IPS-18c (cell line): ENCODE results near the gene BIRC3.
"Not testable (repeated sequence)": the region's sequence is repeated elsewhere in the genome, so short reads cannot be mapped to it uniquely, and the experiment has no call there.

Experiments used
- H3K4me3 ChIP-seq: 2 replicates; pipeline ENCODE4 v1.7.0; 2013; ENCODE audit warnings: low read depth, mild to moderate bottlenecking, low read length, moderate library complexity; ENCODE audit not compliant: insufficient read depth
- H3K9me3 ChIP-seq: one replicate; pipeline ENCODE4 v1.6.1; 2013; ENCODE audit warnings: mild to moderate bottlenecking, low read length, moderate library complexity; ENCODE audit not compliant: control insufficient read depth, insufficient read depth

BIRC3 gene

GRCh38 chr11:102346456-102346747 lies 29.1 kb downstream of the BIRC3 start:
- Histone ChIP-seq H3K9me3 (no peaks in the 10 kb centered on the region), H3K4me3 (peak overlapping the region; percentile 75)

GRCh38 chr11:102346748-102347461 lies 29.6 kb downstream of the BIRC3 start, which contains the start of gene BIRC2:
TSS of gene BIRC2 (plus strand) at chr11:102347214. CDS start at chr11:102349855, 2,641 bp downstream.
- peak within 1 kb of the TSS; percentile 75 for H3K4me3 ChIP-seq
- H3K9me3 ChIP-seq, result no peaks in the 10 kb centered on the region

- H3K9me3 ChIP-seq, result no peaks in the 10 kb centered on the region
- H3K4me3 ChIP-seq, result peak overlapping the region; percentile 75
Observed at GRCh38 chr11:102347462-102348370, 30.4 kb downstream of the BIRC3 start.

GRCh38 chr11:102357116-102357515 lies 39.8 kb downstream of the BIRC3 start:
- peaks cover 2% of the 10 kb centered on the region for H3K9me3 ChIP-seq
- no peak overlapping the region for H3K4me3 ChIP-seq

GRCh38 chr11:102359372-102359771 lies 42.1 kb downstream of the BIRC3 start:
- Histone ChIP-seq H3K9me3 (peaks cover 2% of the 10 kb centered on the region), H3K4me3 (no peak overlapping the region)

- peaks cover 2% of the 10 kb centered on the region for H3K9me3 ChIP-seq
- no peak overlapping the region for H3K4me3 ChIP-seq
Observed at GRCh38 chr11:102360681-102361080, 43.4 kb downstream of the BIRC3 start.

GRCh38 chr11:102361086-102362031 lies 44.1 kb downstream of the BIRC3 start:
- Histone ChIP-seq H3K4me3 (no peak overlapping the region), H3K9me3 (no peaks in the 10 kb centered on the region)

GRCh38 chr11:102364991-102365390 lies 47.7 kb downstream of the BIRC3 start:
- Histone ChIP-seq H3K9me3 (no peaks in the 10 kb centered on the region), H3K4me3 (no peak overlapping the region)

GRCh38 chr11:102367364-102367763 lies 50.1 kb downstream of the BIRC3 start:
- no peaks in the 10 kb centered on the region for H3K9me3 ChIP-seq
- no peak overlapping the region for H3K4me3 ChIP-seq

GRCh38 chr11:102368472-102368871 lies 51.2 kb downstream of the BIRC3 start:
- no peaks in the 10 kb centered on the region for H3K9me3 ChIP-seq
- no peak overlapping the region for H3K4me3 ChIP-seq

- H3K9me3 ChIP-seq, result not testable (repeated sequence)
- H3K4me3 ChIP-seq, result peak overlapping the region; percentile 52; the same call in 1 of the 2 replicates
Observed at GRCh38 chr11:102374633-102375424, 57.5 kb downstream of the BIRC3 start.

GRCh38 chr11:102375720-102376399 lies 58.6 kb downstream of the BIRC3 start:
- Histone ChIP-seq H3K4me3 (no peak overlapping the region), H3K9me3 (no peaks in the 10 kb centered on the region)

GRCh38 chr11:102377891-102378290 lies 60.6 kb downstream of the BIRC3 start:
- no peaks in the 10 kb centered on the region for H3K9me3 ChIP-seq
- no peak overlapping the region for H3K4me3 ChIP-seq

GRCh38 chr11:102378818-102379217 lies 61.5 kb downstream of the BIRC3 start:
- H3K4me3 ChIP-seq, result no peak overlapping the region
- no peaks in the 10 kb centered on the region for H3K9me3 ChIP-seq

GRCh38 chr11:102382384-102382783 lies 65.1 kb downstream of the BIRC3 start:
- Histone ChIP-seq H3K4me3 (no peak overlapping the region), H3K9me3 (no peaks in the 10 kb centered on the region)

GRCh38 chr11:102383839-102384238 lies 66.6 kb downstream of the BIRC3 start:
- Histone ChIP-seq H3K4me3 (no peak overlapping the region), H3K9me3 (no peaks in the 10 kb centered on the region)
